Measurements from ENCODE around the gene PREP.
"Not testable (repeated sequence)": the region's sequence is repeated elsewhere in the genome, so short reads cannot be mapped to it uniquely, and the experiment has no call there.

The PREP gene

GRCh38 chr6:105402939-105403935 is at the start of gene PREP:
TSS of gene PREP (minus strand) at chr6:105403082. CDS start at chr6:105402891, 191 bp downstream.
- peak; percentile 35 to 75 (median 65) for DNase-seq (ENCODE audit: low read depth in 3 of 3, low spot score in 1 of 3)

GRCh38 chr6:105452376-105452775 is 49.5 kb upstream of the PREP start:
- DNase-seq (ENCODE audit: low read depth in 3 of 3, low spot score in 1 of 3): no peak

- DNase-seq (ENCODE audit: low read depth in 3 of 3, low spot score in 1 of 3): no peak
Observed at GRCh38 chr6:105449756-105450390, 47.0 kb upstream of the PREP start.

GRCh38 chr6:105445481-105445880 is 42.6 kb upstream of the PREP start:
- no peak for DNase-seq (ENCODE audit: low read depth in 3 of 3, low spot score in 1 of 3)

GRCh38 chr6:105443941-105444340 is 41.1 kb upstream of the PREP start:
- DNase-seq (ENCODE audit: low read depth in 3 of 3, low spot score in 1 of 3): no peak

- no peak for DNase-seq (ENCODE audit: low read depth in 3 of 3, low spot score in 1 of 3)
Observed at GRCh38 chr6:105442369-105442768, 39.5 kb upstream of the PREP start.

GRCh38 chr6:105437236-105437635 is 34.4 kb upstream of the PREP start:
- DNase-seq (ENCODE audit: low read depth in 3 of 3, low spot score in 1 of 3): no peak

GRCh38 chr6:105433723-105434122 is 30.8 kb upstream of the PREP start:
- DNase-seq (ENCODE audit: low read depth in 3 of 3, low spot score in 1 of 3): no peak

- no peak for DNase-seq (ENCODE audit: low read depth in 3 of 3, low spot score in 1 of 3)
Observed at GRCh38 chr6:105432797-105433196, 29.9 kb upstream of the PREP start.

- no peak for DNase-seq (ENCODE audit: low read depth in 3 of 3, low spot score in 1 of 3)
Observed at GRCh38 chr6:105431226-105431625, 28.3 kb upstream of the PREP start.

- no peak for DNase-seq (ENCODE audit: low read depth in 3 of 3, low spot score in 1 of 3)
Observed at GRCh38 chr6:105430685-105431084, 27.8 kb upstream of the PREP start.

- DNase-seq (ENCODE audit: low read depth in 3 of 3, low spot score in 1 of 3): no peak
Observed at GRCh38 chr6:105429676-105430075, 26.8 kb upstream of the PREP start.

GRCh38 chr6:105428342-105428957 is 25.6 kb upstream of the PREP start:
- DNase-seq (ENCODE audit: low read depth in 3 of 3, low spot score in 1 of 3): no peak

GRCh38 chr6:105424175-105424783 is 21.4 kb upstream of the PREP start:
- DNase-seq (ENCODE audit: low read depth in 3 of 3, low spot score in 1 of 3): peak; percentile 15 to 31 (median 30)

GRCh38 chr6:105416971-105417370 is 14.1 kb upstream of the PREP start:
- DNase-seq (ENCODE audit: low read depth in 3 of 3, low spot score in 1 of 3): not testable (repeated sequence)

- DNase-seq (ENCODE audit: low read depth in 3 of 3, low spot score in 1 of 3): no peak
Observed at GRCh38 chr6:105409734-105410133, 6.9 kb upstream of the PREP start.

GRCh38 chr6:105402090-105402938 is 568 bp downstream of the PREP start:
- no peak for DNase-seq (ENCODE audit: low read depth in 3 of 3, low spot score in 1 of 3)

GRCh38 chr6:105401247-105402089 is 1.4 kb downstream of the PREP start:
- DNase-seq (ENCODE audit: low read depth in 3 of 3, low spot score in 1 of 3): no peak

- no peak for DNase-seq (ENCODE audit: low read depth in 3 of 3, low spot score in 1 of 3)
Observed at GRCh38 chr6:105400501-105400900, 2.4 kb downstream of the PREP start.

- no peak for DNase-seq (ENCODE audit: low read depth in 3 of 3, low spot score in 1 of 3)
Observed at GRCh38 chr6:105398859-105399258, 4.0 kb downstream of the PREP start.

Measured in stimulated activated CD4-positive, alpha-beta T cell treated with anti-CD3 and anti-CD28 coated beads, TNF-alpha, amount 100 ng/mL, for 1 hour (primary cell).